H9 (cell line): ENCODE measurements around the gene SHC1. TPM values are rescaled to one million over a fixed set of nuclear protein-coding genes. Genes with fewer than 3 reads are reported as not detected.
A peak's percentile ranks its signal among the peaks of the same experiment; 100 is the strongest.

ENCODE experiments used
- DNase-seq: peaks from one replicate; pipeline ENCODE4 v3.0.0-alpha.2; 2017
- H2AFZ ChIP-seq: one replicate; pipeline ENCODE4 v1.6.1; 2013; ENCODE audit warnings: mild to moderate bottlenecking, low read length, control low read depth, moderate library complexity
- H2AK5ac ChIP-seq: 2 replicates; pipeline ENCODE4 v1.6.1; 2013; ENCODE audit warnings: low read length, control low read depth, mixed read lengths; ENCODE audit not compliant: insufficient read length
- H2BK120ac ChIP-seq: one replicate; pipeline ENCODE4 v1.6.1; 2013; ENCODE audit warnings: low read depth, mild to moderate bottlenecking, low read length, control low read depth, inconsistent platforms; ENCODE audit not compliant: poor library complexity, severe bottlenecking
- H2BK12ac ChIP-seq: 2 replicates; pipeline ENCODE4 v1.6.1; 2013; ENCODE audit warnings: low read length, control low read depth, mixed read lengths, low read depth; ENCODE audit not compliant: insufficient read length
- H2BK15ac ChIP-seq: 2 replicates; pipeline ENCODE4 v1.6.1; 2013; ENCODE audit warnings: low read depth, low read length, control low read depth
- H2BK20ac ChIP-seq: one replicate; pipeline ENCODE4 v1.6.1; 2013; ENCODE audit warnings: low read depth, mild to moderate bottlenecking, low read length, control low read depth, inconsistent platforms; ENCODE audit not compliant: poor library complexity, severe bottlenecking
- H2BK5ac ChIP-seq: 2 replicates; pipeline ENCODE4 v1.6.1; 2013; ENCODE audit warnings: low read length, control low read depth, mixed read lengths; ENCODE audit not compliant: insufficient read length
- H3K14ac ChIP-seq: 2 replicates; pipeline ENCODE4 v1.6.1; 2013; ENCODE audit warnings: low read length, control low read depth; ENCODE audit not compliant: insufficient read depth
- H3K18ac ChIP-seq: 2 replicates; pipeline ENCODE4 v1.6.1; 2013; ENCODE audit warnings: low read depth, mild to moderate bottlenecking, mixed read lengths, low read length, control low read depth; ENCODE audit not compliant: insufficient read length
- H3K23ac ChIP-seq: 2 replicates; pipeline ENCODE4 v1.6.1; 2013; ENCODE audit warnings: low read length, control low read depth, mixed read lengths, low read depth; ENCODE audit not compliant: insufficient read length
- H3K23me2 ChIP-seq: 2 replicates; pipeline ENCODE4 v1.6.1; 2013; ENCODE audit warnings: low read depth, mild to moderate bottlenecking, mixed read lengths, low read length, control low read depth; ENCODE audit not compliant: insufficient read length, poor library complexity, severe bottlenecking
- H3K27ac ChIP-seq: 2 replicates; pipeline ENCODE4 v1.5.1; 2013; ENCODE audit warnings: low read length, control low read depth, mixed read lengths, low read depth; ENCODE audit not compliant: insufficient read length
- H3K27me3 ChIP-seq: 2 replicates; pipeline ENCODE4 v1.6.1; 2013; ENCODE audit warnings: low read length, control low read depth, inconsistent platforms; ENCODE audit not compliant: insufficient read depth
- H3K4ac ChIP-seq: 2 replicates; pipeline ENCODE4 v1.6.1; 2013; ENCODE audit warnings: low read depth, mild to moderate bottlenecking, control low read depth, inconsistent platforms, low read length, moderate library complexity
- H3K4me1 ChIP-seq: 2 replicates; pipeline ENCODE4 v1.6.1; 2013; ENCODE audit warnings: low read length, control low read depth, inconsistent platforms; ENCODE audit not compliant: insufficient read depth
- H3K4me2 ChIP-seq: 2 replicates; pipeline ENCODE4 v1.6.1; 2013; ENCODE audit warnings: low read length, control low read depth, mixed read lengths; ENCODE audit not compliant: insufficient read length, insufficient read depth
- H3K56ac ChIP-seq: 2 replicates; pipeline ENCODE4 v1.6.1; 2013; ENCODE audit warnings: low read depth, mild to moderate bottlenecking, mixed read lengths, low read length, control low read depth; ENCODE audit not compliant: insufficient read length
- H3K79me1 ChIP-seq: 2 replicates; pipeline ENCODE4 v1.6.1; 2013; ENCODE audit warnings: low read depth, mild to moderate bottlenecking, moderate library complexity, low read length, control low read depth, inconsistent platforms; ENCODE audit not compliant: insufficient read depth, poor library complexity, severe bottlenecking
- H3K79me2 ChIP-seq: 2 replicates; pipeline ENCODE4 v1.6.1; 2013; ENCODE audit warnings: low read length, control low read depth, inconsistent platforms; ENCODE audit not compliant: insufficient read depth
- H3K9ac ChIP-seq: 2 replicates; pipeline ENCODE4 v1.6.1; 2013; ENCODE audit warnings: low read length, control low read depth, mixed read lengths; ENCODE audit not compliant: insufficient read length; ENCODE audit errors: extremely low read depth
- H3K9me3 ChIP-seq: one replicate; pipeline ENCODE4 v1.6.1; 2013; ENCODE audit warnings: low read depth, low read length, inconsistent platforms; ENCODE audit not compliant: control insufficient read depth
- H3T11ph ChIP-seq: one replicate; pipeline ENCODE4 v1.6.1; 2013; ENCODE audit warnings: mild to moderate bottlenecking, low read length, control low read depth, inconsistent platforms
- H4K20me1 ChIP-seq: one replicate; pipeline ENCODE4 v1.6.1; 2013; ENCODE audit not compliant: control insufficient read depth, insufficient read length, insufficient read depth
- H4K5ac ChIP-seq: 2 replicates; pipeline ENCODE4 v1.6.1; 2013; ENCODE audit warnings: low read depth, mild to moderate bottlenecking, mixed read lengths, low read length, control low read depth; ENCODE audit not compliant: insufficient read length
- H4K8ac ChIP-seq: replicated peaks from 2 replicates; pipeline ENCODE4 v1.6.1; 2013; ENCODE audit warnings: low read length, control low read depth, mixed read lengths, low read depth; ENCODE audit not compliant: insufficient read length
- H4K91ac ChIP-seq: 2 replicates; pipeline ENCODE4 v1.6.1; 2013; ENCODE audit warnings: low read depth, mild to moderate bottlenecking, moderate library complexity, mixed read lengths, low read length, control low read depth; ENCODE audit not compliant: insufficient read length
- H3K27ac Mint-ChIP-seq, 3 experiments: 2 replicates in 2 of 3; 3 replicates in 1 of 3; pipeline ENCODE4 v1.8.0; 2020 to 2021; ENCODE audit warnings: mixed read lengths in 3 of 3, mild to moderate bottlenecking in 1 of 3, moderate library complexity in 1 of 3
- H3K27me3 Mint-ChIP-seq: 2 replicates; pipeline ENCODE4 v1.8.0; 2021; ENCODE audit warnings: low read depth, mild to moderate bottlenecking, moderate library complexity, mixed read lengths
- H3K36me3 Mint-ChIP-seq, 3 experiments: 2 replicates in 2 of 3; 3 replicates in 1 of 3; pipeline ENCODE4 v1.8.0; 2020 to 2021; ENCODE audit warnings: low read depth in 3 of 3, mixed read lengths in 3 of 3; ENCODE audit not compliant: insufficient read depth in 1 of 3
- H3K4me1 Mint-ChIP-seq, 2 experiments: 2 replicates each; pipeline ENCODE4 v1.8.0; 2020; ENCODE audit warnings: mixed read lengths in 2 of 2
- H3K4me3 Mint-ChIP-seq, 2 experiments: 2 replicates in 1 of 2; 3 replicates in 1 of 2; pipeline ENCODE4 v1.8.0; 2020 to 2021; ENCODE audit warnings: mild to moderate bottlenecking in 2 of 2, mixed read lengths in 2 of 2, moderate library complexity in 1 of 2
- H3K9me3 Mint-ChIP-seq, 2 experiments: 2 replicates in 1 of 2; 3 replicates in 1 of 2; pipeline ENCODE4 v1.8.0; 2020; ENCODE audit warnings: mild to moderate bottlenecking in 2 of 2, mixed read lengths in 2 of 2, moderate library complexity in 1 of 2
- WGBS: extraction: QIAGEN DNeasy Blood & Tissue Kit; methylation state at CpG from one replicate; pipeline ENCODE4 v1.1.7; 2013; ENCODE audit warnings: missing lambda C conversion rate, low lambda C conversion rate, mixed read lengths; ENCODE audit not compliant: insufficient read length; ENCODE audit errors: extremely low coverage; 5-methylcytosine and 5-hydroxymethylcytosine counted together
- total RNA-seq: library from RNA; stranded (reverse); gene quantifications from 2 replicates; pipeline ENCODE4 v1.2.1, GENCODE V29; 2021
- TF ChIP-seq, protein P1 (sequence below): fragments of 200-600 bp; sonication (generic); conservative IDR thresholded peaks from 3 replicates; pipeline ENCODE4 v1.8.0; 2021; ENCODE audit warnings: antibody characterized with exemption, mild to moderate bottlenecking

Gene SHC1
- total RNA-seq, 1 experiment from 2014 or later, result 168 TPM

DNA sequence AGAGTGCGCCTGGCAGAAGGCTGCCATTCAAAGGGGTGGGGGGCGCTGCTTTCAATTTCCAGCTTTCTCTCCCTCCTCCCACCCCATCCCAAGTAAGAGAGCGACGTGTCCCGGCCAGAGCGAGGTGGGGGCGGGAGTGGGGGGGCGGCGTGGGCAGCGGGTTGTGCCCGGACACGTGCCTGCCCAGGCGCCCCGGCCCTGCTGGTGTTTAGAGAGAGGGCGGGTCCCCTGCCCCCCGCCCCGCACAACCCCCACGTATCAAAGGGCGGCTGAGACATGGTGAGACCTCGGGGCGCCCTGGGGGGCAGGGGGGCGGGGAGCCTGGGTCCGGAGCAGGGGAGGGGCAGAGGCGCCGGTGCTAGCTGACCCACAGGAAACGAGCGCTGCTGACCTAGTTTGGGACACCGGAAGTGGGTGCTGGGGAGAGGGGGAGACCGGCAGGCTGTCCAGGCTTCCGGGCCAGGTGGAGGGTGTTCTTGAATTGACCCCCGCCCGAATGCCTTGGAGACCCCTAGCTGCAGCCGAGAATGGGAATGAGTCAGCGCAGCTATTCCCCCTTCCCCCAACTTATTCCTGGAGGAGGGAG lies 33.3 kb upstream of the SHC1 start:
- Mint-ChIP-seq H3K4me1 (peaks cover 36 to 42% of the 10 kb centered on the region in 2 experiments), H3K4me3 (peak overlapping the region; percentile 93 to 97), H3K36me3 (no peaks in the 10 kb centered on the region; a peak in 2 of 7 replicates), H3K9me3 (peaks cover 0 to 2% of the 10 kb centered on the region in 2 experiments; a peak in 2 of 5 replicates), H3K27me3 (no peaks in the 10 kb centered on the region), H3K27ac (peak overlapping the region; percentile 92 to 95 (median 93); a peak in 6 of 7 replicates)
- no peak overlapping the region for H2AFZ ChIP-seq
- H3K9ac ChIP-seq, result peak overlapping the region; percentile 27
- WGBS, result no CpG with 5 or more reads among the region's 34 CpGs
- H3K23me2 ChIP-seq, result peaks cover 26% of the 10 kb centered on the region
- H3K79me1 ChIP-seq, result no peaks in the 10 kb centered on the region
- H4K91ac ChIP-seq, result no peak overlapping the region
- H4K5ac ChIP-seq, result no peak overlapping the region
- TF ChIP-seq, protein P1, sequence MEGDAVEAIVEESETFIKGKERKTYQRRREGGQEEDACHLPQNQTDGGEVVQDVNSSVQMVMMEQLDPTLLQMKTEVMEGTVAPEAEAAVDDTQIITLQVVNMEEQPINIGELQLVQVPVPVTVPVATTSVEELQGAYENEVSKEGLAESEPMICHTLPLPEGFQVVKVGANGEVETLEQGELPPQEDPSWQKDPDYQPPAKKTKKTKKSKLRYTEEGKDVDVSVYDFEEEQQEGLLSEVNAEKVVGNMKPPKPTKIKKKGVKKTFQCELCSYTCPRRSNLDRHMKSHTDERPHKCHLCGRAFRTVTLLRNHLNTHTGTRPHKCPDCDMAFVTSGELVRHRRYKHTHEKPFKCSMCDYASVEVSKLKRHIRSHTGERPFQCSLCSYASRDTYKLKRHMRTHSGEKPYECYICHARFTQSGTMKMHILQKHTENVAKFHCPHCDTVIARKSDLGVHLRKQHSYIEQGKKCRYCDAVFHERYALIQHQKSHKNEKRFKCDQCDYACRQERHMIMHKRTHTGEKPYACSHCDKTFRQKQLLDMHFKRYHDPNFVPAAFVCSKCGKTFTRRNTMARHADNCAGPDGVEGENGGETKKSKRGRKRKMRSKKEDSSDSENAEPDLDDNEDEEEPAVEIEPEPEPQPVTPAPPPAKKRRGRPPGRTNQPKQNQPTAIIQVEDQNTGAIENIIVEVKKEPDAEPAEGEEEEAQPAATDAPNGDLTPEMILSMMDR, result no peak
- no peak overlapping the region for H2BK12ac ChIP-seq
- H3K27me3 ChIP-seq, result no peaks in the 10 kb centered on the region
- no peak overlapping the region for H3K4ac ChIP-seq
- no peaks in the 10 kb centered on the region for H4K20me1 ChIP-seq
- peak overlapping the region; percentile 74 for H3K4me2 ChIP-seq
- H2BK15ac ChIP-seq, result no peak overlapping the region
- H4K8ac ChIP-seq, result no peak overlapping the region
- H3K23ac ChIP-seq, result no peak overlapping the region
- no peak overlapping the region for H2BK120ac ChIP-seq
- peak; percentile 76 for DNase-seq
- no peak overlapping the region for H3K18ac ChIP-seq
- H2AK5ac ChIP-seq, result no peak overlapping the region
- no peak overlapping the region for H2BK5ac ChIP-seq
- peaks cover 5% of the 10 kb centered on the region; the same call in 1 of the 2 replicates for H3K4me1 ChIP-seq
- H2BK20ac ChIP-seq, result no peak overlapping the region
- H3K79me2 ChIP-seq, result no peaks in the 10 kb centered on the region; the same call in 1 of the 2 replicates
- H3K9me3 ChIP-seq, result no peaks in the 10 kb centered on the region
- no peak overlapping the region for H3K27ac ChIP-seq
- no peak overlapping the region for H3K56ac ChIP-seq
- no peak overlapping the region; the same call in 1 of the 2 replicates for H3K14ac ChIP-seq
- no peak overlapping the region for H3T11ph ChIP-seq
